GM19324 (cell line): ENCODE data around the gene PDK2.

ENCODE experiments used
- ATAC-seq: cut with Tn5 transposase; IDR thresholded peaks from one replicate; pipeline ENCODE4 v1.9.1; 2021; ENCODE audit warnings: mild to moderate bottlenecking, moderate library complexity; ENCODE audit not compliant: unreplicated experiment, low FRiP score

The PDK2 gene

GRCh38 chr17:50097926-50098325 lies 2.8 kb downstream of the PDK2 start:
- no peak for ATAC-seq

GRCh38 chr17:50098583-50098982 lies 3.4 kb downstream of the PDK2 start:
- ATAC-seq: no peak

- no peak for ATAC-seq
Measured at GRCh38 chr17:50099003-50099402, 3.9 kb downstream of the PDK2 start.

- ATAC-seq: no peak
Measured at GRCh38 chr17:50100480-50100883, 5.3 kb downstream of the PDK2 start.

- no peak for ATAC-seq
Measured at GRCh38 chr17:50100921-50101345, 5.8 kb downstream of the PDK2 start.

GRCh38 chr17:50101346-50102163 lies 6.4 kb downstream of the PDK2 start:
- ATAC-seq: no peak

GRCh38 chr17:50102164-50102991 lies 7.2 kb downstream of the PDK2 start:
- ATAC-seq: no peak

GRCh38 chr17:50103252-50103651 lies 8.1 kb downstream of the PDK2 start:
- no peak for ATAC-seq

GRCh38 chr17:50103941-50104340 lies 8.8 kb downstream of the PDK2 start:
- no peak for ATAC-seq

- no peak for ATAC-seq
Measured at GRCh38 chr17:50105811-50106210, 10.7 kb downstream of the PDK2 start.

GRCh38 chr17:50106393-50107131 lies 11.4 kb downstream of the PDK2 start:
- ATAC-seq: no peak

GRCh38 chr17:50107790-50108414 lies 12.8 kb downstream of the PDK2 start:
- ATAC-seq: no peak

- no peak for ATAC-seq
Measured at GRCh38 chr17:50108556-50108955, 13.4 kb downstream of the PDK2 start.

- ATAC-seq: no peak
Measured at GRCh38 chr17:50109207-50109606, 14.1 kb downstream of the PDK2 start.

- no peak for ATAC-seq
Measured at GRCh38 chr17:50109785-50110184, 14.6 kb downstream of the PDK2 start.

- no peak for ATAC-seq
Measured at GRCh38 chr17:50110591-50111349, 15.6 kb downstream of the PDK2 start.

GRCh38 chr17:50111673-50112655 lies 16.8 kb downstream of the PDK2 start:
- no peak for ATAC-seq

- ATAC-seq: no peak
Measured at GRCh38 chr17:50112694-50113093, 17.5 kb downstream of the PDK2 start.
